Sigmoid colon (tissue), 7 donors: ENCODE data around the gene WNT7A. TPM values are rescaled to one million over a fixed set of nuclear protein-coding genes. Genes with fewer than 3 reads are reported as not detected.

ENCODE experiments used
- DNase-seq: peaks from one replicate; pipeline ENCODE4 v3.0.0-alpha.2; 2019
- H3K27ac ChIP-seq, 4 donors: fragments of 200-600 bp; sonication (generic); one replicate each; pipeline ENCODE4 v1.5.1; 2016 to 2019; ENCODE audit warnings: mild to moderate bottlenecking in 1 of 4
- H3K27me3 ChIP-seq, 3 donors: fragments of 200-600 bp; sonication (generic); one replicate each; pipeline ENCODE4 v1.5.1; 2019; ENCODE audit warnings: mild to moderate bottlenecking in 1 of 3
- H3K36me3 ChIP-seq, 4 donors: fragments of 200-600 bp; sonication (generic); one replicate each; pipeline ENCODE4 v1.5.1; 2016 to 2019
- H3K4me1 ChIP-seq, 4 donors: fragments of 200-600 bp; sonication (generic); one replicate each; pipeline ENCODE4 v1.5.1; 2017 to 2019
- H3K4me3 ChIP-seq, 4 donors: fragments of 200-600 bp; sonication (generic); one replicate each; pipeline ENCODE4 v1.5.1; 2017 to 2019; ENCODE audit warnings: mild to moderate bottlenecking in 2 of 4, moderate library complexity in 1 of 4
- H3K9me3 ChIP-seq, 4 donors: fragments of 200-600 bp in 3 of 4; sonication (generic) in 3 of 4; one replicate each; pipeline versions ENCODE4 v1.5.1 to v1.6.1; 2013 to 2019
- EP300 ChIP-seq, 4 donors: sonication (generic); formaldehyde crosslinking; IDR thresholded peaks; one replicate each; pipeline ENCODE4 v1.6.1; 2017; ENCODE audit warnings: antibody characterized with exemption in 4 of 4
- POLR2A ChIP-seq, 2 donors: fragments of 450-650 bp; IDR thresholded peaks; one replicate each; pipeline ENCODE4 v1.6.1; 2016; ENCODE audit warnings: antibody characterized with exemption in 2 of 2, mild to moderate bottlenecking in 2 of 2, moderate library complexity in 2 of 2
- POLR2AphosphoS5 ChIP-seq, 4 donors: sonication (generic); formaldehyde crosslinking; IDR thresholded peaks; one replicate each; pipeline ENCODE4 v1.6.1; 2017; ENCODE audit warnings: antibody characterized with exemption in 4 of 4
- WGBS, 2 donors: extraction: QIAGEN DNeasy Blood & Tissue Kit; methylation state at CpG; one replicate each; pipeline ENCODE4 v1.1.7; 2013; 5-methylcytosine and 5-hydroxymethylcytosine counted together
- intact Hi-C: fragments of 100-400 bp; cut with DNase I; formaldehyde crosslinking; loops from one replicate; pipeline ENCODE4 v1.15.1; 2023
- polyA plus RNA-seq, 3 donors: library from polyadenylated mRNA; stranded (reverse); fragments of 200-250 nt; gene quantifications; one replicate each; pipeline ENCODE4 v1.2.3, GENCODE V29; 2013
- total RNA-seq, 4 donors: library from RNA; depleted of rRNA; stranded (reverse); fragments of >200 nt; gene quantifications; one replicate each; pipeline ENCODE4 v1.1.0, GENCODE V29; 2016
- TF ChIP-seq, protein P1 (sequence below), 4 experiments: fragments of 450-650 bp in 3 of 4; fragments of 200-600 bp in 1 of 4; IDR thresholded peaks; one replicate each; pipeline ENCODE4 v1.5.1; 2016 to 2019; ENCODE audit warnings: antibody characterized with exemption in 4 of 4, mild to moderate bottlenecking in 3 of 4, moderate library complexity in 2 of 4
- donor health status: healthy with polysubstance abuse.
- donor health status: Bipolar disorder and iron deficiency.
- donor health status: healthy.

The WNT7A gene
- total and polyA plus RNA-seq, 7 donors, result 0.03 TPM; not detected in 6

DNA sequence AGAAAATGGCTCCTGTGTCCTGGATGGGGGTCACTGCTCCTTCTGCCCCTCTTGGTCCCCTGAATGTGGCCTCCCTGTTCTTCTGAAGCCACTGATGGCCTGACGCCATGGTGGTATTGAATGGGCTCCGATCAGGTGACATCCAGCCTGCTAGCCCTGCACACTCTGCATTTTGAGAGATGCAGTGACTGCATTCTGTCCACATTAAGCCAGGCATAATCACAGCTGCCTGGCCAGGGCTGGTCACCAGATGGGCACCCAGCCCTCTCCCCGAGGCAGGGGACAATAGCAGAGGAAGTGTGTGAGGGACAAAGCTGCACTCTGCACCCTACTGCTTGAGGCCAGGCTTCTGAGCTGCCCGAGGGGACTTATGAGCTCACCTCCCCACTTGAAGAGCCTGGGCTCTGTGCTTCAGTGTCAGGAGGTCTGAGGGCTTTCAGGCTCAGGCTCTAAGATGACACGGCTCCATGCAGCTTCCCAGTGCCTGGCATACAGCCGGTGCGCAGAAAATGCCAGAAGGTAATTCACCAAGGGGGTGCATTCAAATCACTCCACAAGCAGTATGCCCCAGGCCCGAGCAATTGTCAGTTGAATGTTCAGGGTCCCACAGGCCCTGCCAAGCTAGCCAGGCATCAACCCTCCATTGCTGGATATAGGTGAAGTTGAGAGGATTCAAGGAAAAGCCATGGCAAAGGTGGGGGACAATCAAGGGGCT lies 56.8 kb downstream of the WNT7A start:
- H3K27ac ChIP-seq, result no peak overlapping the region
- H3K4me1 ChIP-seq, result no peaks in the 10 kb centered on the region
- no peak overlapping the region for H3K4me3 ChIP-seq
- peaks cover 0 to 3% (median 0%) of the 10 kb centered on the region in 4 donors for H3K9me3 ChIP-seq
- no peaks in the 10 kb centered on the region for H3K27me3 ChIP-seq
- H3K36me3 ChIP-seq, result no peaks in the 10 kb centered on the region
- TF ChIP-seq, protein P1, sequence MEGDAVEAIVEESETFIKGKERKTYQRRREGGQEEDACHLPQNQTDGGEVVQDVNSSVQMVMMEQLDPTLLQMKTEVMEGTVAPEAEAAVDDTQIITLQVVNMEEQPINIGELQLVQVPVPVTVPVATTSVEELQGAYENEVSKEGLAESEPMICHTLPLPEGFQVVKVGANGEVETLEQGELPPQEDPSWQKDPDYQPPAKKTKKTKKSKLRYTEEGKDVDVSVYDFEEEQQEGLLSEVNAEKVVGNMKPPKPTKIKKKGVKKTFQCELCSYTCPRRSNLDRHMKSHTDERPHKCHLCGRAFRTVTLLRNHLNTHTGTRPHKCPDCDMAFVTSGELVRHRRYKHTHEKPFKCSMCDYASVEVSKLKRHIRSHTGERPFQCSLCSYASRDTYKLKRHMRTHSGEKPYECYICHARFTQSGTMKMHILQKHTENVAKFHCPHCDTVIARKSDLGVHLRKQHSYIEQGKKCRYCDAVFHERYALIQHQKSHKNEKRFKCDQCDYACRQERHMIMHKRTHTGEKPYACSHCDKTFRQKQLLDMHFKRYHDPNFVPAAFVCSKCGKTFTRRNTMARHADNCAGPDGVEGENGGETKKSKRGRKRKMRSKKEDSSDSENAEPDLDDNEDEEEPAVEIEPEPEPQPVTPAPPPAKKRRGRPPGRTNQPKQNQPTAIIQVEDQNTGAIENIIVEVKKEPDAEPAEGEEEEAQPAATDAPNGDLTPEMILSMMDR (IDR thresholded peaks at IDR 0.05), result no peak
- TF ChIP-seq EP300 (IDR thresholded peaks at IDR 0.05) (no peak), POLR2AphosphoS5 (IDR thresholded peaks at IDR 0.05) (no peak), POLR2A (IDR thresholded peaks at IDR 0.05) (no peak)
- intact Hi-C loops, result no loop called here
- DNase-seq, result no peak
- WGBS, 2 donors, result 79 to 90% methylated on average over 8 of the region's 8 CpGs

DNA sequence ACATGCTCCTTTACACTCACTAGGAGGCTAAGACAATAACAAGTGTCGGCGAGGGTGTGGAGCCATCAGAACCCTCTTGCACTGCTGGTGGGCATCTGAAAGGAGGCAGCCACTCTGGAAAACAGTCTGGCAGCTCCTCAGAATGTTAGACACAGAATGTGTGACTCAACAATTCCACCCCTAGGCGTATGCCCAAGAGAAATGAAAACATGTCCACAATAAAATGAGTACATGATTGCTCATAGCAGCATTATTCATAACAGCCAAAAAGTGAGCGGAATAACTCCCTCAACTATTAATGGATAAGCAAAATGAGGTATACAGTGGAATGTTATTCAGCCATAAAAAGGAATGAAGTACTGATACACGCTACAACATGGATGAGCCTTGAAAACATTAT lies 57.8 kb downstream of the WNT7A start:
- intact Hi-C loops, result no loop called here
- no peak for DNase-seq
- no peak overlapping the region for H3K4me3 ChIP-seq

DNA sequence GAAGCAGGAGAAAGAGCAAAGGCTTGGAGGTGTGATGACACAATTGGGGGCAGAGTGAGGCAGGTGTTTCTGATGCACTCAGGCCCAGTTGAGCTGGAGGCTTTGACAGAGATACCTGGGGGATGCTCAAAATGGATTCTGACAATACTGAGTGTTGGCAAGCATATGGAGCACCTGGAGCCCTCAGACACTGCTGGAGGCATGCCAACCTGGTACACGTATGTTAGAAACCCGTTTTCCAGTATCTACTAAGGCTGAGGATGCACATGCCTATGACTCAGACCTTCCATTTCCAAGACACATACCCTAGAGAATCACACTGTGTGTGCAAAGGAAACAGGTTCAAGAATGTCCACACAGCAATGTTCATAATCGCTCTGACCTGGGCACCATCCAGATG lies 58.7 kb downstream of the WNT7A start:
- H3K36me3 ChIP-seq, result no peaks in the 10 kb centered on the region
- H3K4me3 ChIP-seq, result no peak overlapping the region
- intact Hi-C loops, result no loop called here
- no peak for DNase-seq
- H3K4me1 ChIP-seq, result no peaks in the 10 kb centered on the region
- H3K9me3 ChIP-seq, result peaks cover 0 to 9% (median 5%) of the 10 kb centered on the region in 4 donors
- no peaks in the 10 kb centered on the region for H3K27me3 ChIP-seq
- TF ChIP-seq EP300 (IDR thresholded peaks at IDR 0.05), result no peak
- TF ChIP-seq, protein P1 (IDR thresholded peaks at IDR 0.05), result no peak
- no peak for TF ChIP-seq POLR2A (IDR thresholded peaks at IDR 0.05)
- no peak for TF ChIP-seq POLR2AphosphoS5 (IDR thresholded peaks at IDR 0.05)
- WGBS, 2 donors, result 61 to 78% methylated on average over 3 of the region's 3 CpGs
- no peak overlapping the region for H3K27ac ChIP-seq

More for the DNA sequence above, 57.8 kb downstream of the WNT7A start:
- Histone ChIP-seq H3K9me3 (peaks cover 0 to 4% (median 0%) of the 10 kb centered on the region in 4 donors), H3K36me3 (no peaks in the 10 kb centered on the region), H3K4me1 (no peaks in the 10 kb centered on the region), H3K27me3 (no peaks in the 10 kb centered on the region), H3K27ac (no peak overlapping the region)
- TF ChIP-seq POLR2A (IDR thresholded peaks at IDR 0.05) (no peak), EP300 (IDR thresholded peaks at IDR 0.05) (no peak), POLR2AphosphoS5 (IDR thresholded peaks at IDR 0.05) (no peak)
- TF ChIP-seq, protein P1 (IDR thresholded peaks at IDR 0.05), result no peak
- WGBS, 2 donors, result 85 to 89% methylated on average over 5 of the region's 5 CpGs

DNA sequence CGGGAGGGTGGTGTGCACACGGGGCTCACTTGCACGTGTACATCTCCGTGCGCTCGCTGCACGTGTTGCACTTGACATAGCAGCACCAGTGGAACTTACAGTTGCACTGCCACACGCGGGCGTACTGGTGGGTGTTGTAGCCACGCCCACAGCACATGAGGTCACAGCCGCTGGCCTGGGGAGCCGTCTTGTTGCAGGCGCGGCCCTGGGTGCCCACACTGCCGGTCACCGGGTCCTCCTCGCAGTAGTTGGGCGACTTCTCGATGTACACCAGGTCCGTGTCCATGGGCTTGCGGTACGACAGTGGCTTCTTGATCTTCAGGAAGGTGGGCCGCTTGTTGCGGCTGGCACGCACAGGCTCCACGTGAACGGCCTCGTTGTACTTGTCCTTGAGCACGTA lies 61.0 kb downstream of the WNT7A start:
- WGBS, 2 donors, result 85 to 86% methylated on average over 30 of the region's 30 CpGs
- no peaks in the 10 kb centered on the region for H3K36me3 ChIP-seq
- no peaks in the 10 kb centered on the region for H3K27me3 ChIP-seq
- no peak overlapping the region for H3K27ac ChIP-seq
- intact Hi-C loops, result no loop called here
- no peak for TF ChIP-seq POLR2AphosphoS5 (IDR thresholded peaks at IDR 0.05)
- TF ChIP-seq EP300 (IDR thresholded peaks at IDR 0.05), result no peak
- TF ChIP-seq, protein P1 (IDR thresholded peaks at IDR 0.05), result no peak
- no peak for TF ChIP-seq POLR2A (IDR thresholded peaks at IDR 0.05)
- H3K9me3 ChIP-seq, result peaks cover 16 to 31% (median 25%) of the 10 kb centered on the region in 4 donors
- no peak for DNase-seq
- H3K4me3 ChIP-seq, result no peak overlapping the region
- no peaks in the 10 kb centered on the region for H3K4me1 ChIP-seq
